Measurements from ENCODE around the gene AXIN2.

GRCh38 chr17:65609749-65610148, 48.3 kb upstream of the AXIN2 start:
- no peak for TF ChIP-seq CTCF (IDR thresholded peaks at IDR 0.05; ENCODE audit: borderline replicate concordance, extremely low read depth, low read length, poor library complexity, severe bottlenecking)
- no peak for TF ChIP-seq EZH2 (IDR thresholded peaks at IDR 0.05; ENCODE audit: borderline replicate concordance, low read depth, low read length, severe bottlenecking)
